ENCODE measurements around the gene SOX21.
"Not testable (repeated sequence)": the region's sequence is repeated elsewhere in the genome, so short reads cannot be mapped to it uniquely, and the experiment has no call there.

Gene SOX21

GRCh38 chr13:94712287-94712811 lies at the start of gene SOX21:
Gene SOX21, minus strand, starts transcription at chr13:94712545. Its CDS starts 496 bp downstream, at chr13:94712049.
- in situ Hi-C loops (cut with MboI; ENCODE audit: low sequenced_read_pairs), result no loop called here

DNA sequence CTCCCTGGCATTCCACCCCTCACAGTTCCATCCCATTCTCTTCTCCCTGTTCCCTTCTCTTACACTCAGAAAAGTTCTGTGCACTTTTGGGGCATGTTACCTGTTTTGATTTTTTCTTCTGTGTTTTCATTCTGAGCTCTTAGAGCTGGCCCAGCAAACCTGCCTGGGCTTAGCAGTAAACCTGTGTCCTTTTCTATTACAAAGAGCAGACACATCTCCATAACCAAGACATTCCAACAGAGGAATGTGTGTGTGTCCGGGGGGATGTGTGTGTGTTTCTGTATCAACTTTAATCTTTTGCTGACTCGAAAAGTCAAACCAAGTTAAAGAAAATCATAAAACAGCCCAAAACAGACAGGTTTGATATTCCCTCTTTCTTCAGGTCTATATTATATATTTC lies 49.1 kb upstream of the SOX21 start:
- in situ Hi-C loops (cut with MboI; ENCODE audit: low sequenced_read_pairs), result no loop called here

DNA sequence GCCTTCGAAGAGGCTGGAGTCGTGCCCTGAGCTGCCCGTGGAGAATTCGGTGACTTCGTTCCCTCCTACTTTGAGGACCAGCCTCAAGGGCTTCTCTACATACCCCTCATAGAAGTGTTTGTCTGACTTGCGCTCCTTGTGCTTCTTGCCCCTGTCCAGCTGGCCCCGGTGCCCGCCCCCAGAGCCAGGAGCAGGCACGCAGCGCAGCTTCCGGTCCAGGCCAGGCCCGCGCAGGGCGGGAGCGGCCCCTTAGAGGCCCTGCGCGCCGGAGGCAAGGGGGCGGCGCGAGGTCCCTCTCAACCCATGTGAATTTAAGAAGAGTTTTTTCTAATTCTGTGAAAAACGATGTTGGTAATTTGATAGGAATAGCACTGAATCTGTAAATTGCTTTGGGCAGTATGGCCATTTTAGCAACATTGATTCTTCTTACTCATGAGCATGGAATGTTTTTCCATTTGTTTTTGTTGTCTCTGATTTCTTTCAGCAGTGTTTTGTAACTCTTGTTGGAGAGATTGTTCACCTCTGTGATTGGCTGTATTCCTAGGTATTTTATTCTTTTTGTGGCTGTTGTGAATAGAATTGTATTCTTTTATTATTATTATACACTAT lies 46.9 kb upstream of the SOX21 start:
- in situ Hi-C loops (cut with MboI; ENCODE audit: low sequenced_read_pairs), result no loop called here

GRCh38 chr13:94758436-94758960 lies 46.2 kb upstream of the SOX21 start:
- in situ Hi-C loops (cut with MboI; ENCODE audit: low sequenced_read_pairs), result no loop called here

- in situ Hi-C loops (cut with MboI; ENCODE audit: low sequenced_read_pairs), result no loop called here
These were observed 41.0 kb upstream of the SOX21 start for GRCh38 chr13:94753327-94753726.

- in situ Hi-C loops (cut with MboI; ENCODE audit: low sequenced_read_pairs), result no loop called here
These were observed 36.8 kb upstream of the SOX21 start for GRCh38 chr13:94749162-94749561.

GRCh38 chr13:94739235-94739634 lies 26.9 kb upstream of the SOX21 start:
- in situ Hi-C loops (cut with MboI; ENCODE audit: low sequenced_read_pairs), result no loop called here

GRCh38 chr13:94731028-94731427 lies 18.7 kb upstream of the SOX21 start:
- in situ Hi-C loops (cut with MboI; ENCODE audit: low sequenced_read_pairs), result no loop called here

DNA sequence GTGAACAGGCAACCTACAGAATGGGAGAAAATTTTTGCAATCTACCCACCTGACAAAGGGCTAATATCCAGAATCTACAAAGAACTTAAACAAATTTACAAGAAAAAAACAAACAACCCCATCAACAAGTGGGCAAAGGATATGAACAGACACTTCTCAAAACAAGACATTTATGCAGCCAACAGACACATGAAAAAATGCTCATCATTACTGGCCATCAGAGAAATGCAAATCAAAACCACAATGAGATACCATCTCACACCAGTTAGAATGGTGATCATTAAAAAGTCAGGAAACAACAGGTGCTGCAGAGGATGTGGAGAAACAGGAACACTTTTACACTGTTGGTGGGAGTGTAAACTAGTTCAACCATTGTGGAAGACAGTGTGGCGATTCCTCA lies 17.6 kb upstream of the SOX21 start:
- in situ Hi-C loops (cut with MboI; ENCODE audit: low sequenced_read_pairs), result not testable (repeated sequence)

DNA sequence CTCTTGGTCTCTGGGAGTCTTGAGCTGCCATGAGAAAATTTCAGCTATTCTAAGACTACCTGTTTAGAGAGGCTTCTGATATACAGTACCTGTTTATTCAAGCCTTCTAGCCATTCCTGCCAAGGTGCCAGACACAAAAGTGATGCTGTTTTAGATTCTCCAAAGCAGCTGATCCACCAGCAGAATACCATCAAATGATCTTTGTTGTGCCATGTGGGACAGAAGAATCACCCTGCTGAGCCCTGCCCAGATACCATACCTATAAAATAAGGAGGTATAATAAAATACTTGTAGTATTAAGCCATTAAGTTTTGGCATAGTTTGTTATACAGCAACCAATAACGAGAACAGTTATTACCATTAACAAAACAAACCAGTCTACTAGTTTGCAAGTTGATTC lies 14.1 kb upstream of the SOX21 start:
- in situ Hi-C loops (cut with MboI; ENCODE audit: low sequenced_read_pairs), result no loop called here

GRCh38 chr13:94722609-94723345 lies 10.4 kb upstream of the SOX21 start:
- in situ Hi-C loops (cut with MboI; ENCODE audit: low sequenced_read_pairs), result no loop called here

DNA sequence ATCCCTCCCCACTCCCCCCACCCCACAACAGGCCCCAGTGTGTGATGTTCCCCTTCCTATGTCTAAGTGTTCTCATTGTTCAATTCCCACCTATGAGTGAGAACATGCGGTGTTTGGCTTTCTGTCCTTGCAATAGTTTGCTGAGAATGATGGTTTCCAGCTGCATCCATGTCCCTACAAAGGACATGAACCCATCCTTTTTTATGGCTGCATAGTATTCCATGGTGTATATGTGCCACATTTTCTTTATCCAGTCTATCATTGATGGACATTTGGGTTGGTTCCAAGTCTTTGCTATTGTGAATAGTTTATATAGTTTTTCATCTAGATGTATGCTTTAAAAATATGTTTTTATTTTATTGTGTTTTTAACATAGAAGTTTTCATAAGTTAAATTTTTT lies 6.4 kb upstream of the SOX21 start:
- in situ Hi-C loops (cut with MboI; ENCODE audit: low sequenced_read_pairs), result not testable (repeated sequence)

DNA sequence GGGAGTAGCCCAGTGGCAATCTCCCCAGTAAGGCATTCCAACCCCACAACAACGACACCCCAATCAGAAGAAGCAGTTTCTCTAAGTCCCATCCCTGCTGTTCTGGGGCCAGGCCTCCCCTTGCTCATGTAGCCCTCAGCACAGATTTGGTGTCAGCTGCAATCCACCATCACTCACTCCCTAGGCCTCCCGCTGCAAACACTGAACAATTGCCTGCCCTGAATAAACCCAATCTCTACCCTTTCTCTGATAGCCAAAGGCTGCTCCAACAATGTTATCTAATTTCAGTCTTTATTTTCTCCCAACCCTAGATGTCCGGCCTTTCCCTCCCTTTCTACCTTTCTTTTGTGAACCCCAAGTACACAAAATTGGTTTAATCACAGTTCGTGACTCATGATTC lies 5.6 kb upstream of the SOX21 start:
- in situ Hi-C loops (cut with MboI; ENCODE audit: low sequenced_read_pairs), result no loop called here

DNA sequence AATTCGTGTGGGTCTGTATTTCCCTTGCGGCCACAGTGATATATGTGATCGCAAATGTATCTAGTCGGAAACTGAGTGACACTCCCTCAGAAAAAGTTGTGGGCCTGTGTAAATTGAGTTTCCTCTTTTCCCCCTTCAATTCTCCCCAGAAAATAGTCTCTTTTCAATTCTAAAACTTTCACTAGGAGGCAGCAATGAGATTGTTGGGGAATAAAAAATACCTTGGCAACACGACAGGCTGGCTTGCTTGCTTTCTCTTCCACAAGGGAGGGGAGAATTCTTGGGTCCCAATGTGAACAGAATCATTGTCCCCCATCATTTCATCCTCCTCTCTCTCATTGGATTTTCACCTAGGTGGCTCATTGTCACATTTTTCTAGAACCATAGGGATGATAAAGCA lies 3.7 kb upstream of the SOX21 start:
- in situ Hi-C loops (cut with MboI; ENCODE audit: low sequenced_read_pairs), result no loop called here

- in situ Hi-C loops (cut with MboI; ENCODE audit: low sequenced_read_pairs), result no loop called here
These were observed 1.3 kb upstream of the SOX21 start for GRCh38 chr13:94713561-94714182.

DNA sequence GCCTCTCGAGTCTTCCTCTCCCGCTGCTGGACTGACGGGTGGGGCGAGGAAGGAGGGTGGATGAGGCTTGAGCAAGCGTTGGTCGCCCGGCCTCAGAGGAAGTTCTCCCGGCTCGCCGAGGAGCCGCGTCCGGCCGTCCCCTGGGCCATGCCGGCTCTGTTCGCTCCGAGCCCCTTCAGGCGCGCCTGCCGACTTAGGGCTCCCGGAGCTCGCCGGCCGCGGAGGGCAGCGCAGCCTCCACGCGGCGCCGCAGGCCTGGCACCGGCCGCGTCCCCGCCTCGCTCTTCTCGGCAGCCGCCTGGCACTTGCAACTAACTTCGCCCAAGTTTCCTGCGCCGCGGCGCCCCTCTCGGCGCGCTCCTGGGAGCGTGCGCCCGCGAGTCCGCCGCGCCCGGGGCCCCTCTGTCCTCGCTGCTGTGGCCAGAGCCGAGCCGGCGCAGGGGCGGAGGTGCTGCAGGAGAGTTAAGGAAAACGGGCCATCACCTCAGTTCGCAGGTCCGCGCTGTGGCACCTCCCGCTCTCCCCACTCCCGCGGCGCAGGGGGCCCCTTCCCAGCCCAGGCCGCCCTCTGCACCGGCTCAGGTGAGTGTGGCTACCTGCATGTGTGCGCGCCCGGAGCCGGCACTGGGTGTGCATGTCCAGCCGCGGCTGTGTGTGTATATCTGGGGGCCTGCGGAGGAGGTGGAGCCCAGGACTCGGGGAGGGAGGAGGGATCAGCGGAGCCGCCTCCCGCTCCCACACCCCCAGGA lies 641 bp upstream of the SOX21 start:
- in situ Hi-C loops (cut with MboI; ENCODE audit: low sequenced_read_pairs), result no loop called here

- in situ Hi-C loops (cut with MboI; ENCODE audit: low sequenced_read_pairs), result no loop called here
These were observed 621 bp downstream of the SOX21 start for GRCh38 chr13:94711561-94712286.

- in situ Hi-C loops (cut with MboI; ENCODE audit: low sequenced_read_pairs), result no loop called here
These were observed 1.3 kb downstream of the SOX21 start for GRCh38 chr13:94710881-94711560.

DNA sequence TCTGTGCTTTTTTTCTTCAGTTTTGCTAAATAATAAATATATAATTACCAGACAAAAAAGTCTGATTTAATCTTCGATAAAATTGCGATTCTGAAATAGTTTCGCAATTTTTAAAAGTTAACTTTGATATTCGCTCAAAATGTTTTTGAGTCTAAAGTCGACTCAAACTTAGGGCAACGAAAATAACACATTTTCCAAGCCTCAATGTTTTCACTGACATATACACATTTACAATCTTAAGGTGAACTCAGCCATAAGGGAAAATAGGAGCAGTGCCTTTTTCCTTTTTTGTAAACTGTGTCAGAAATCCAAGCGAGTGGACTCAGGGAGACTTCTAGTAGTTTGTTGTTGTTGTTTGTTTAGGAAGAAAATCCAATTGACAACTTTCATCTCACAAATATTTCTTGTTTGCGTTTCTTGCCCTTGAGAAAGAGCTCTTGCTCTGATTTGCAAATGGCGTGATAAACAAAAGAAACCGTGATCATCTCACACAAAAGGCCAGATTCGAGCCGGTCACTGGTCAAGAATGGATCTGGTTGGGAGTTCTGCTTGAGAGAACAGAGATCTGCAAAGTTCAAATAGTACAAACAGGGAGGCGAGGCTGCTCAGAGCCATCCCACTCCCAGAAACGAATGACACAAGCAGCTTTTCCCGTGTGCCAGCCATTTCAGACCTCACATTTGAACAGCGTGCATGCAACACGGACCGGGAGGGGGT lies 2.1 kb downstream of the SOX21 start:
- in situ Hi-C loops (cut with MboI; ENCODE audit: low sequenced_read_pairs), result no loop called here

Data from HL-60/S4 treated with phorbol 12-myristate 13-acetate at 8.2 ng/mL for 4 days and 3 days (cell line).